H9 (cell line): ENCODE measurements around the gene TRIM50. TPM values are rescaled to one million over a fixed set of nuclear protein-coding genes. Genes with fewer than 3 reads are reported as not detected.

Experiments used
- DNase-seq: peaks from one replicate; pipeline ENCODE4 v3.0.0-alpha.2; 2017
- H2AFZ ChIP-seq: one replicate; pipeline ENCODE4 v1.6.1; 2013; ENCODE audit warnings: mild to moderate bottlenecking, low read length, control low read depth, moderate library complexity
- H2AK5ac ChIP-seq: 2 replicates; pipeline ENCODE4 v1.6.1; 2013; ENCODE audit warnings: low read length, control low read depth, mixed read lengths; ENCODE audit not compliant: insufficient read length
- H2BK120ac ChIP-seq: one replicate; pipeline ENCODE4 v1.6.1; 2013; ENCODE audit warnings: low read depth, mild to moderate bottlenecking, low read length, control low read depth, inconsistent platforms; ENCODE audit not compliant: poor library complexity, severe bottlenecking
- H2BK12ac ChIP-seq: 2 replicates; pipeline ENCODE4 v1.6.1; 2013; ENCODE audit warnings: low read length, control low read depth, mixed read lengths, low read depth; ENCODE audit not compliant: insufficient read length
- H2BK15ac ChIP-seq: 2 replicates; pipeline ENCODE4 v1.6.1; 2013; ENCODE audit warnings: low read depth, low read length, control low read depth
- H2BK20ac ChIP-seq: one replicate; pipeline ENCODE4 v1.6.1; 2013; ENCODE audit warnings: low read depth, mild to moderate bottlenecking, low read length, control low read depth, inconsistent platforms; ENCODE audit not compliant: poor library complexity, severe bottlenecking
- H2BK5ac ChIP-seq: 2 replicates; pipeline ENCODE4 v1.6.1; 2013; ENCODE audit warnings: low read length, control low read depth, mixed read lengths; ENCODE audit not compliant: insufficient read length
- H3K14ac ChIP-seq: 2 replicates; pipeline ENCODE4 v1.6.1; 2013; ENCODE audit warnings: low read length, control low read depth; ENCODE audit not compliant: insufficient read depth
- H3K18ac ChIP-seq: 2 replicates; pipeline ENCODE4 v1.6.1; 2013; ENCODE audit warnings: low read depth, mild to moderate bottlenecking, mixed read lengths, low read length, control low read depth; ENCODE audit not compliant: insufficient read length
- H3K23ac ChIP-seq: 2 replicates; pipeline ENCODE4 v1.6.1; 2013; ENCODE audit warnings: low read length, control low read depth, mixed read lengths, low read depth; ENCODE audit not compliant: insufficient read length
- H3K23me2 ChIP-seq: 2 replicates; pipeline ENCODE4 v1.6.1; 2013; ENCODE audit warnings: low read depth, mild to moderate bottlenecking, mixed read lengths, low read length, control low read depth; ENCODE audit not compliant: insufficient read length, poor library complexity, severe bottlenecking
- H3K27ac ChIP-seq: 2 replicates; pipeline ENCODE4 v1.5.1; 2013; ENCODE audit warnings: low read length, control low read depth, mixed read lengths, low read depth; ENCODE audit not compliant: insufficient read length
- H3K27me3 ChIP-seq: 2 replicates; pipeline ENCODE4 v1.6.1; 2013; ENCODE audit warnings: low read length, control low read depth, inconsistent platforms; ENCODE audit not compliant: insufficient read depth
- H3K4ac ChIP-seq: 2 replicates; pipeline ENCODE4 v1.6.1; 2013; ENCODE audit warnings: low read depth, mild to moderate bottlenecking, control low read depth, inconsistent platforms, low read length, moderate library complexity
- H3K4me1 ChIP-seq: 2 replicates; pipeline ENCODE4 v1.6.1; 2013; ENCODE audit warnings: low read length, control low read depth, inconsistent platforms; ENCODE audit not compliant: insufficient read depth
- H3K4me2 ChIP-seq: 2 replicates; pipeline ENCODE4 v1.6.1; 2013; ENCODE audit warnings: low read length, control low read depth, mixed read lengths; ENCODE audit not compliant: insufficient read length, insufficient read depth
- H3K56ac ChIP-seq: 2 replicates; pipeline ENCODE4 v1.6.1; 2013; ENCODE audit warnings: low read depth, mild to moderate bottlenecking, mixed read lengths, low read length, control low read depth; ENCODE audit not compliant: insufficient read length
- H3K79me1 ChIP-seq: 2 replicates; pipeline ENCODE4 v1.6.1; 2013; ENCODE audit warnings: low read depth, mild to moderate bottlenecking, moderate library complexity, low read length, control low read depth, inconsistent platforms; ENCODE audit not compliant: insufficient read depth, poor library complexity, severe bottlenecking
- H3K79me2 ChIP-seq: 2 replicates; pipeline ENCODE4 v1.6.1; 2013; ENCODE audit warnings: low read length, control low read depth, inconsistent platforms; ENCODE audit not compliant: insufficient read depth
- H3K9ac ChIP-seq: 2 replicates; pipeline ENCODE4 v1.6.1; 2013; ENCODE audit warnings: low read length, control low read depth, mixed read lengths; ENCODE audit not compliant: insufficient read length; ENCODE audit errors: extremely low read depth
- H3K9me3 ChIP-seq: one replicate; pipeline ENCODE4 v1.6.1; 2013; ENCODE audit warnings: low read depth, low read length, inconsistent platforms; ENCODE audit not compliant: control insufficient read depth
- H3T11ph ChIP-seq: one replicate; pipeline ENCODE4 v1.6.1; 2013; ENCODE audit warnings: mild to moderate bottlenecking, low read length, control low read depth, inconsistent platforms
- H4K20me1 ChIP-seq: one replicate; pipeline ENCODE4 v1.6.1; 2013; ENCODE audit not compliant: control insufficient read depth, insufficient read length, insufficient read depth
- H4K5ac ChIP-seq: 2 replicates; pipeline ENCODE4 v1.6.1; 2013; ENCODE audit warnings: low read depth, mild to moderate bottlenecking, mixed read lengths, low read length, control low read depth; ENCODE audit not compliant: insufficient read length
- H4K8ac ChIP-seq: replicated peaks from 2 replicates; pipeline ENCODE4 v1.6.1; 2013; ENCODE audit warnings: low read length, control low read depth, mixed read lengths, low read depth; ENCODE audit not compliant: insufficient read length
- H4K91ac ChIP-seq: 2 replicates; pipeline ENCODE4 v1.6.1; 2013; ENCODE audit warnings: low read depth, mild to moderate bottlenecking, moderate library complexity, mixed read lengths, low read length, control low read depth; ENCODE audit not compliant: insufficient read length
- H3K27ac Mint-ChIP-seq, 3 experiments: 2 replicates in 2 of 3; 3 replicates in 1 of 3; pipeline ENCODE4 v1.8.0; 2020 to 2021; ENCODE audit warnings: mixed read lengths in 3 of 3, mild to moderate bottlenecking in 1 of 3, moderate library complexity in 1 of 3
- H3K27me3 Mint-ChIP-seq: 2 replicates; pipeline ENCODE4 v1.8.0; 2021; ENCODE audit warnings: low read depth, mild to moderate bottlenecking, moderate library complexity, mixed read lengths
- H3K36me3 Mint-ChIP-seq, 3 experiments: 2 replicates in 2 of 3; 3 replicates in 1 of 3; pipeline ENCODE4 v1.8.0; 2020 to 2021; ENCODE audit warnings: low read depth in 3 of 3, mixed read lengths in 3 of 3; ENCODE audit not compliant: insufficient read depth in 1 of 3
- H3K4me1 Mint-ChIP-seq, 2 experiments: 2 replicates each; pipeline ENCODE4 v1.8.0; 2020; ENCODE audit warnings: mixed read lengths in 2 of 2
- H3K4me3 Mint-ChIP-seq, 2 experiments: 2 replicates in 1 of 2; 3 replicates in 1 of 2; pipeline ENCODE4 v1.8.0; 2020 to 2021; ENCODE audit warnings: mild to moderate bottlenecking in 2 of 2, mixed read lengths in 2 of 2, moderate library complexity in 1 of 2
- H3K9me3 Mint-ChIP-seq, 2 experiments: 2 replicates in 1 of 2; 3 replicates in 1 of 2; pipeline ENCODE4 v1.8.0; 2020; ENCODE audit warnings: mild to moderate bottlenecking in 2 of 2, mixed read lengths in 2 of 2, moderate library complexity in 1 of 2
- WGBS: extraction: QIAGEN DNeasy Blood & Tissue Kit; methylation state at CpG from one replicate; pipeline ENCODE4 v1.1.7; 2013; ENCODE audit warnings: missing lambda C conversion rate, low lambda C conversion rate, mixed read lengths; ENCODE audit not compliant: insufficient read length; ENCODE audit errors: extremely low coverage; 5-methylcytosine and 5-hydroxymethylcytosine counted together
- total RNA-seq: library from RNA; stranded (reverse); gene quantifications from 2 replicates; pipeline ENCODE4 v1.2.1, GENCODE V29; 2021
- TF ChIP-seq, protein P1 (sequence below): fragments of 200-600 bp; sonication (generic); conservative IDR thresholded peaks from 3 replicates; pipeline ENCODE4 v1.8.0; 2021; ENCODE audit warnings: antibody characterized with exemption, mild to moderate bottlenecking

TRIM50 gene
- total RNA-seq, 1 experiment from 2014 or later = not detected

DNA sequence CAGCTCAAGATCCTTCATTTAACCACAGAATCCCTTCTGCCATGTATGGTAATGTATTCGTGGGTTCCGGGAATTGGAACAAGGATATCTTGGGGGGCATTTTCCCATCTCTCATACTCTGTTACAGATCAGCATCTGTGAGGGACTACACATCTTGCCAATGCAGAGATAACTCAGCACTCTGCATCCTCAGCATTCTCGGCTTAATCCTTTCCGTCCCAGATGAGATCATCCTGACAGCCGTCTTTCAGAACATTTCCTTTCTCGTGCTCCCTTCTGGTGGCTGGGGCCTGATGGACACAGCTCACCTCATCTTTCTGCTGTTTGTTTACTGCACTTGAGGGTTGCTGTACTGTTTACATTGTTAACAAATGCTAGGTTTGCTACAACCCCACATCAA lies 25.4 kb upstream of the TRIM50 start:
- Mint-ChIP-seq H3K9me3 (peaks cover 8 to 11% of the 10 kb centered on the region in 2 experiments; a peak in 4 of 5 replicates), H3K27ac (no peak overlapping the region), H3K4me3 (no peak overlapping the region), H3K27me3 (peaks cover 2% of the 10 kb centered on the region; the same call in 1 of the 2 replicates), H3K4me1 (peaks cover 23 to 27% of the 10 kb centered on the region in 2 experiments), H3K36me3 (peaks cover 0 to 7% (median 2%) of the 10 kb centered on the region in 3 experiments; a peak in 5 of 7 replicates)
- Histone ChIP-seq H3K4me1 (peaks cover 6% of the 10 kb centered on the region; the same call in 1 of the 2 replicates), H2AK5ac (no peak overlapping the region), H3T11ph (no peak overlapping the region), H3K27me3 (no peaks in the 10 kb centered on the region), H2BK12ac (no peak overlapping the region), H2BK20ac (no peak overlapping the region), H3K56ac (no peak overlapping the region), H3K9ac (no peak overlapping the region), H4K91ac (no peak overlapping the region), H3K79me2 (no peaks in the 10 kb centered on the region), H4K20me1 (no peaks in the 10 kb centered on the region), H3K18ac (no peak overlapping the region), H3K23ac (no peak overlapping the region), H4K5ac (no peak overlapping the region), H4K8ac (no peak overlapping the region), H3K9me3 (no peaks in the 10 kb centered on the region), H3K4ac (no peak overlapping the region), H2BK5ac (no peak overlapping the region), H3K27ac (no peak overlapping the region), H3K4me2 (no peak overlapping the region), H2BK15ac (no peak overlapping the region), H3K23me2 (no peaks in the 10 kb centered on the region), H3K79me1 (no peaks in the 10 kb centered on the region), H2BK120ac (no peak overlapping the region), H3K14ac (no peak overlapping the region), H2AFZ (no peak overlapping the region)
- TF ChIP-seq, protein P1, sequence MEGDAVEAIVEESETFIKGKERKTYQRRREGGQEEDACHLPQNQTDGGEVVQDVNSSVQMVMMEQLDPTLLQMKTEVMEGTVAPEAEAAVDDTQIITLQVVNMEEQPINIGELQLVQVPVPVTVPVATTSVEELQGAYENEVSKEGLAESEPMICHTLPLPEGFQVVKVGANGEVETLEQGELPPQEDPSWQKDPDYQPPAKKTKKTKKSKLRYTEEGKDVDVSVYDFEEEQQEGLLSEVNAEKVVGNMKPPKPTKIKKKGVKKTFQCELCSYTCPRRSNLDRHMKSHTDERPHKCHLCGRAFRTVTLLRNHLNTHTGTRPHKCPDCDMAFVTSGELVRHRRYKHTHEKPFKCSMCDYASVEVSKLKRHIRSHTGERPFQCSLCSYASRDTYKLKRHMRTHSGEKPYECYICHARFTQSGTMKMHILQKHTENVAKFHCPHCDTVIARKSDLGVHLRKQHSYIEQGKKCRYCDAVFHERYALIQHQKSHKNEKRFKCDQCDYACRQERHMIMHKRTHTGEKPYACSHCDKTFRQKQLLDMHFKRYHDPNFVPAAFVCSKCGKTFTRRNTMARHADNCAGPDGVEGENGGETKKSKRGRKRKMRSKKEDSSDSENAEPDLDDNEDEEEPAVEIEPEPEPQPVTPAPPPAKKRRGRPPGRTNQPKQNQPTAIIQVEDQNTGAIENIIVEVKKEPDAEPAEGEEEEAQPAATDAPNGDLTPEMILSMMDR = no peak
- WGBS = no CpG with 5 or more reads among the region's 6 CpGs
- DNase-seq = no peak
